CD4-positive, alpha-beta T cell treated with Interleukin-15 for 1 hour (primary cell): ENCODE data around the gene MYCBPAP.
"Not testable (repeated sequence)": the region's sequence is repeated elsewhere in the genome, so short reads cannot be mapped to it uniquely, and the experiment has no call there.

Experiments used
- DNase-seq: peaks from one replicate; pipeline ENCODE4 v3.0.0-alpha.2; 2020

Gene MYCBPAP

GRCh38 chr17:50471009-50471905 lies 37.0 kb upstream of the MYCBPAP start:
- DNase-seq: no peak

- DNase-seq: no peak
These were observed 36.0 kb upstream of the MYCBPAP start for GRCh38 chr17:50472286-50472685.

- not testable (repeated sequence) for DNase-seq
These were observed 35.5 kb upstream of the MYCBPAP start for GRCh38 chr17:50472761-50473161.

- no peak for DNase-seq
These were observed 34.3 kb upstream of the MYCBPAP start for GRCh38 chr17:50473901-50474300.

GRCh38 chr17:50474523-50474922 lies 33.7 kb upstream of the MYCBPAP start:
- no peak for DNase-seq

GRCh38 chr17:50475362-50475761 lies 32.9 kb upstream of the MYCBPAP start:
- DNase-seq: no peak

- not testable (repeated sequence) for DNase-seq
These were observed 32.3 kb upstream of the MYCBPAP start for GRCh38 chr17:50475775-50476544.

GRCh38 chr17:50476545-50477315 lies 31.5 kb upstream of the MYCBPAP start:
- no peak for DNase-seq

- DNase-seq: no peak
These were observed 30.3 kb upstream of the MYCBPAP start for GRCh38 chr17:50477976-50478375.

GRCh38 chr17:50478391-50479381 lies 29.6 kb upstream of the MYCBPAP start, which contains the start of gene RSAD1:
Gene RSAD1 (plus strand): TSS chr17:50478860. CDS start chr17:50478885, 25 bp downstream.
- peak; percentile 90 for DNase-seq

- peak; percentile 77 for DNase-seq
These were observed 28.6 kb upstream of the MYCBPAP start for GRCh38 chr17:50479522-50480141.

GRCh38 chr17:50480142-50480764 lies 28.0 kb upstream of the MYCBPAP start:
- no peak for DNase-seq

GRCh38 chr17:50480854-50481490 lies 27.3 kb upstream of the MYCBPAP start:
- DNase-seq: no peak

- DNase-seq: no peak
These were observed 26.6 kb upstream of the MYCBPAP start for GRCh38 chr17:50481648-50482047.

- DNase-seq: no peak
These were observed 26.1 kb upstream of the MYCBPAP start for GRCh38 chr17:50482110-50482509.

- DNase-seq: peak; percentile 77
These were observed 25.7 kb upstream of the MYCBPAP start for GRCh38 chr17:50482516-50482915.

GRCh38 chr17:50483266-50483665 lies 25.0 kb upstream of the MYCBPAP start:
- DNase-seq: no peak

GRCh38 chr17:50484386-50485155 lies 23.7 kb upstream of the MYCBPAP start:
- DNase-seq: no peak
